Nephron progenitor cell (in vitro differentiated cells): Measurements from ENCODE around the gene CDH11.

Experiments used
- DNase-seq: peaks from one replicate; pipeline ENCODE4 v3.0.0; 2021
- H3K27ac Mint-ChIP-seq: 2 replicates; pipeline ENCODE4 v1.8.0; 2021; ENCODE audit warnings: mild to moderate bottlenecking, moderate library complexity, mixed read lengths
- H3K27me3 Mint-ChIP-seq: 2 replicates; pipeline ENCODE4 v1.8.0; 2021; ENCODE audit warnings: mild to moderate bottlenecking, low read depth, mixed read lengths; ENCODE audit not compliant: poor library complexity
- H3K36me3 Mint-ChIP-seq: 2 replicates; pipeline ENCODE4 v1.8.0; 2021; ENCODE audit warnings: low read depth, mixed read lengths
- H3K4me1 Mint-ChIP-seq: 2 replicates; pipeline ENCODE4 v1.8.0; 2021; ENCODE audit warnings: mixed read lengths
- H3K4me3 Mint-ChIP-seq: 2 replicates; pipeline ENCODE4 v1.8.0; 2021; ENCODE audit warnings: mild to moderate bottlenecking, moderate library complexity, mixed read lengths
- H3K9me3 Mint-ChIP-seq: 2 replicates; pipeline ENCODE4 v1.8.0; 2021; ENCODE audit warnings: mild to moderate bottlenecking, moderate library complexity, mixed read lengths
- TF ChIP-seq, protein P1 (sequence below): fragments of 200-600 bp; sonication (generic); IDR thresholded peaks from 2 replicates; pipeline ENCODE4 v1.5.0; 2021; ENCODE audit warnings: antibody characterized with exemption

Gene CDH11

DNA sequence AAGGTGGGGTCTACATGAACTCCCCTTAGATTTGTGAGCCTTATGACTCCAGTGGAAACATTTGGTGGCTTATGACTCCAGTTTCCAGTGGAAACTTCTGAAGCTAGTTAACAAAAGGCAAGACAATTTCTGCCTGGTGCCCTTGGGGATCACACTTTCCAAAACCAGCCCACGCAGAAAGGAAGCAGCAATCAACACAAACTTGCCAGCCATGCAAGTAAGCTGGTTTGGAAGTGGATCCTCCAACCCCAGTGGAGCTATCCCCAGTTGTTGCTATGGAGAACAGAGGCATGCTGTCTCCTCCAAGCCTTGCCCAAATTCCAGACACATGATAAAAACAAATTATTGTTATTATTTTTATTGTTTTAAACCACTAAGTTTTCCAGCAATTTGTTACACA is 130.9 kb downstream of the CDH11 start:
- Mint-ChIP-seq H3K4me3 (no peak overlapping the region), H3K9me3 (no peaks in the 10 kb centered on the region), H3K4me1 (no peaks in the 10 kb centered on the region), H3K27me3 (no peaks in the 10 kb centered on the region), H3K36me3 (peaks cover 76% of the 10 kb centered on the region), H3K27ac (no peak overlapping the region)
- TF ChIP-seq, protein P1, sequence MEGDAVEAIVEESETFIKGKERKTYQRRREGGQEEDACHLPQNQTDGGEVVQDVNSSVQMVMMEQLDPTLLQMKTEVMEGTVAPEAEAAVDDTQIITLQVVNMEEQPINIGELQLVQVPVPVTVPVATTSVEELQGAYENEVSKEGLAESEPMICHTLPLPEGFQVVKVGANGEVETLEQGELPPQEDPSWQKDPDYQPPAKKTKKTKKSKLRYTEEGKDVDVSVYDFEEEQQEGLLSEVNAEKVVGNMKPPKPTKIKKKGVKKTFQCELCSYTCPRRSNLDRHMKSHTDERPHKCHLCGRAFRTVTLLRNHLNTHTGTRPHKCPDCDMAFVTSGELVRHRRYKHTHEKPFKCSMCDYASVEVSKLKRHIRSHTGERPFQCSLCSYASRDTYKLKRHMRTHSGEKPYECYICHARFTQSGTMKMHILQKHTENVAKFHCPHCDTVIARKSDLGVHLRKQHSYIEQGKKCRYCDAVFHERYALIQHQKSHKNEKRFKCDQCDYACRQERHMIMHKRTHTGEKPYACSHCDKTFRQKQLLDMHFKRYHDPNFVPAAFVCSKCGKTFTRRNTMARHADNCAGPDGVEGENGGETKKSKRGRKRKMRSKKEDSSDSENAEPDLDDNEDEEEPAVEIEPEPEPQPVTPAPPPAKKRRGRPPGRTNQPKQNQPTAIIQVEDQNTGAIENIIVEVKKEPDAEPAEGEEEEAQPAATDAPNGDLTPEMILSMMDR, result no peak
- no peak for DNase-seq

DNA sequence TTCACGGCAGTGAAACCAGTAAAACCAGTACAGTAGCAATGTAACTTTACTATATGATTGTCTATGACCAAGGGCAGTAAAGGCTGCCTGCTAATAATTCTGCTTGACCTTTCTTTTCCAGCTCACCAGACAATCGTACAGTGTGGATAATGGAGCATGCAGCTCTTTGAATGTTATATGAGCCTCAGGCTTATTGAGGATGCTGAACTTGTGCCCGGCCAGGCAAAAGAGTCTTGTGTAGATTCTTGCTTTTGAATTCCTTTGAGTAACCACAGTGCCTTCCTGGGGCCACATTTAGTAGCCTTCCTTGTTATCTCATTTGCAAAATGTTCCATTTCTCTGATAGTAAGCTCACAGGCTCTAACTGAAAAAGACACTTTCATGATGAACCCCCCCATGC is 131.8 kb downstream of the CDH11 start:
- DNase-seq, result no peak
- no peaks in the 10 kb centered on the region for H3K27me3 Mint-ChIP-seq
- TF ChIP-seq, protein P1, result no peak
- no peaks in the 10 kb centered on the region for H3K4me1 Mint-ChIP-seq
- peak overlapping the region; percentile 77 for H3K27ac Mint-ChIP-seq
- peaks cover 68% of the 10 kb centered on the region for H3K36me3 Mint-ChIP-seq
- H3K4me3 Mint-ChIP-seq, result no peak overlapping the region
- no peaks in the 10 kb centered on the region for H3K9me3 Mint-ChIP-seq

GRCh38 chr16:64989050-64989449 is 132.8 kb downstream of the CDH11 start:
- Mint-ChIP-seq H3K27ac (peak overlapping the region; percentile 16), H3K36me3 (peaks cover 69% of the 10 kb centered on the region), H3K9me3 (no peaks in the 10 kb centered on the region), H3K4me1 (peaks cover 3% of the 10 kb centered on the region), H3K27me3 (no peaks in the 10 kb centered on the region), H3K4me3 (no peak overlapping the region)
- no peak for DNase-seq
- TF ChIP-seq, protein P1, result no peak

GRCh38 chr16:64983963-64984362 is 137.9 kb downstream of the CDH11 start:
- peak; percentile 48 for DNase-seq
- Mint-ChIP-seq H3K4me1 (peaks cover 18% of the 10 kb centered on the region), H3K27ac (peak overlapping the region; percentile 66), H3K4me3 (no peak overlapping the region), H3K36me3 (peaks cover 72% of the 10 kb centered on the region), H3K9me3 (no peaks in the 10 kb centered on the region), H3K27me3 (no peaks in the 10 kb centered on the region)
- TF ChIP-seq, protein P1, result peak; percentile 62

- H3K27ac Mint-ChIP-seq, result peak overlapping the region; percentile 66
- H3K27me3 Mint-ChIP-seq, result no peaks in the 10 kb centered on the region
- no peak for DNase-seq
- TF ChIP-seq, protein P1, result no peak
- H3K9me3 Mint-ChIP-seq, result no peaks in the 10 kb centered on the region
- H3K36me3 Mint-ChIP-seq, result peaks cover 73% of the 10 kb centered on the region
- no peak overlapping the region for H3K4me3 Mint-ChIP-seq
- peaks cover 18% of the 10 kb centered on the region for H3K4me1 Mint-ChIP-seq
These were observed 138.6 kb downstream of the CDH11 start for GRCh38 chr16:64983231-64983630.

DNA sequence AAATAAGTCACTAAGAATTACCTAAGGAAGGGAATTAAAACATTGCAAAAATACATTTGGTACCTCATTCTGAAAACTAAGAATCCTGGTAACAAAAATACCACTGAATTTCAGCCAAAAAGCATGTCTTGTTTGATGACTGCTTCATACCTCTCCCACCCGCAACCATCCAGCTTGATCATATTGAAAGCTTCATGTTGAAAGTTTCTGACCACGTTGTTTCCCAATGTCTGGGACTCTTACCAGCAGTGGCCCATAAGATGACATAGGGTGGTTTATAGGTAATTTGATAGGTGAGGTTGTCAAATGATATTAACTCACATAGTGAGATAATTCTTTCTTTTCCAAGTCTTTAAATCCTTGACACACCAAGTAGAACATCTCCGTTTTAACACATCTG is 139.3 kb downstream of the CDH11 start:
- no peak overlapping the region for H3K4me3 Mint-ChIP-seq
- H3K27ac Mint-ChIP-seq, result peak overlapping the region; percentile 51
- no peaks in the 10 kb centered on the region for H3K27me3 Mint-ChIP-seq
- H3K9me3 Mint-ChIP-seq, result no peaks in the 10 kb centered on the region
- TF ChIP-seq, protein P1, result no peak
- H3K36me3 Mint-ChIP-seq, result peaks cover 73% of the 10 kb centered on the region
- H3K4me1 Mint-ChIP-seq, result peaks cover 18% of the 10 kb centered on the region
- no peak for DNase-seq
